Measurements from ENCODE around the gene UCN2.
A peak's percentile ranks its signal among the peaks of the same experiment; 100 is the strongest.

The UCN2 gene

GRCh38 chr3:48563382-48563918 lies at the start of gene UCN2:
TSS of gene UCN2 (minus strand) at chr3:48563781. CDS start at chr3:48563124, 657 bp downstream.
- no peak for DNase-seq

DNA sequence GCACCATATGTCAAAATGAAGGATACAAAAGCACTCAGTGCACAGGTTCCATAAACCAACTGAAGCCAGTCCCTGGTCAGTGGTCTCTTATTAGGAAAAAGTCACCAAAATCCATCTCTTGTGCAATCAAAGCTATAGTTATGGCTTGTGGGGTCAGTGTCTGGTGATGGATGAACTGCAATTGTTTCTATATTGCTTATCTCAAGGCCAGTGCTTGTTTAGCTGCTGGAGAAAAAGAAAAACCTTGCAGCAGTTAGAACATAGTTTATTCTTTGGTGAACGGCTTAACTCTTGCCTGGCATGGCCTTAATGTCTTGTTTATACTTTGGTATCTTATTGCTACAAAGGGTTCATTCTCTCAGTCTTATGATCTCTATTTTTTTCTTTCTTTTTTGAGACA lies 48.7 kb upstream of the UCN2 start:
- no peak for DNase-seq

DNA sequence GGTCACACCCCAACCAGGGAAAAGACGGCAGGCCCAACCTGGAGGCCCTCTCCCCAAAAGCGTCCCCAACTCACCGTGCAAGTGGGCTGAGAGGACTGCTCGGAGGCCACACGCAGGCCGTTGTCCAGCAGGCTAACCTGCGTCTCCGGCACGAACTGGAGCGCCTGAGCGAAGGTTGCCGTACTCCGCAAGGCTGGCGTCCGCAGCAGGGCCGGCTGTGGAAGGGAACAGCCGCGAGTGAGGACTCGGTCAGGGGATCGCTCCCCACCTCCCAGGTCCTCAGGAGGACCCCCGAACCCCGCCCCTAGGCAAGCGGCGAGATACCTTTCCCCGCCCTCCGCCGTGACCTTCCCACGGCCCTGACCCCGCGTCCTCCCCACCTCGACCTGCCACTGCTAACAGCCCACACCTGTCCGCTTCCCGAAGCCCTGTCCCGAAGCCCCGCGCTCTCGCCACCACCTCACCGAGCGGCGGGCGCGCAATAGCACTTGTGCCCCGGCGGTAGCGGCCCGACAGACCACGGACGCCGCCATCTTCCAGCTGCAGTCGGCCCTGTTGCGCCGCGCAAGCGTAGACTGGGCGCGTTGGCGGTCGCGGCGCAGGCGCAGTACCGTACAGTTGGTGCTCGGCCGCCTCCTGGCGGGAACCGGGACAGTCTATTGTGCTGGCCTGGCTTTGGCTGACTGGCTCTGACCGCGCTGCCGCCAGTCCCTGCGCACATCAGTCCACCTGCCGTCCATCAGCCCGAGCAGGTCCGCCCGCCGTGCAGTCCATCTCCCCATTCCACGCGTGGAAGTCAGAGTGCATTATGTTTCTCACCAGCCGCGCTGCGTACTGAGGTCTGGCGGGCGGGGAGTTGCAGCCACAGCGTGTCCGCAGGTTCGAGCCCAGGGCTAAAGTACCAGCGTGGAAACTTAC lies 45.8 kb upstream of the UCN2 start, which contains the start of gene UQCRC1:
Gene UQCRC1, minus strand, starts transcription at position 559 of the 918 bp plus-strand sequence. Its CDS starts 26 bp downstream, at position 533.
- peak; percentile 94 for DNase-seq

- DNase-seq, result no peak
Observed at GRCh38 chr3:48607519-48607918, 43.9 kb upstream of the UCN2 start.

- no peak for DNase-seq
Observed at GRCh38 chr3:48601622-48601994, 38.0 kb upstream of the UCN2 start.

DNA sequence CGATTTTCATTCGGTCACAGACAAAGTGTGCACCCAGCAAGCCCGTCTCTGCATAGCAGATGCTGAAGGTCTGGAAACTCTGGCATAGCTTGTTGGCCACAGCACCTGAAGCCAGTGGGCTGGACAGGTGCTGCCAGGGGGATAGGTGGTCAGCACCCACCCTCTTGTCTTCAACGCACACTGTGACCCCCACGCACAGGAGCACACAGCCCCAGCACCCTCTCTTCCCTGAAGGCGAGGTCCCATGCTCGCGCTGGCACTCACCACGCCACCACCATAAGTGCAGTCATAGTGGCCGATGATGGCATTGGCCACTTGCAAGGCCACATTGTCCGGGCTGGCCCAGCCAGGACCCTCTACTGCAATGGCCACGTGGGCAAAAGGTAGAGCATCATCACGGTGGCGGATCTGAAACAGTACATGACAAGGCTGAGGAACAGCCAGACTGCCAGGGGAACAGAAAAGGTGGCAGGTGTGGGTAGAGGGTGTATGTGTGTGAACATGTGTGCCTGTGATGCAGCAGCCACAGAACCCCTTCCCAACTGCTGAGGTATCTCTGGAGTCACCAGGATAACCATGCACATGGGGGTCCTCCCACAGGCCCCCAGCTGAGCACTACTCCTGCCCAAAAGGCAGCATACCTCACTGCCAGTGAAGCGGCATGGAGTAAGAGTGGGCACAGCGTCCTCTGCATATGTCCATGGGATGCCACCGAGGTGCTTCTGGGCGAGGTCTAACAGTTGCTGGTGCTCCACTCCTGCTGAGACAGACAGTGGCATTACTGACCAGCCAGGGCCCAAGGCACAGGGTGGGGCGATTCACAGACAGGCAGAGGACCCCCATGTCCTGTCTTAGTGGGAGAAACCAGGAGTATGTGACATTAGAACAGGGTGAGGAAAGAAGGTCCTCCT lies 37.4 kb upstream of the UCN2 start:
- no peak for DNase-seq

DNA sequence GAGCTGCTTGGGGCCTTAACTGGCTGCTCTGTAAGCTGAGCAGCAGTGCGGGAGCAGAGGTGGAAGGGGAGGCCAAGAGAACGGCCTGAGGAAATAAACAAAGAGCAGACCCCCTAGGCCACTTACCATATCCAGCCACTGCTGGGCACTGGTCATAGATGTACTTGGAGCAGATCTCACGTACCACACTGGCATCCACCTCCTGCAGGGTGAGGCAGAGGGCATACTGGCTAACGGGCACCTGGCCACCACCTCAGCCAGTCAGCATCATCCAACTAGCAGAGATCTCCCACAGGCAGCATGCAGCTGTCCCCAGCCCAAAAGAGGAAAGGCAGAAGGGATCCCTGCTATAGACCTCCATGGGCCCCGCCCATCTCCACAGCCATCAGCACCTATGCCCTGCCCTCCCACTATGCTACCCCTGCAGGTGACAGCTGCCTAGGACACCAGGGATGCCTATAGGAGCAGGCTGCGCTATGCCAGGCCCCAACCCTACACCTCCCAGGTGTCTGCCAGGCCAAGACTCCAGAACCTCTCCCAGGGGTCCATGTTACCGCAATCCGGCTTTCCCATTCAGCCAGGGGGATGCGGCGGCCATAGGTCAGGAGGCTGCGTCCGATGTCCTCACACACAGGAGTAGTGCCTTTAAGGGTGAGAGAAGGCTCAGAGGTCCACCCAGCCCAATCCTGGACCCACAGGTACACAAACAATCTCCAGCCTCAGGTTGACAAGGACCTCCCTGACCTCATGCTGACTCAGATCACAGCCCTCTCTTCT lies 36.1 kb upstream of the UCN2 start:
- no peak for DNase-seq

GRCh38 chr3:48599077-48599501 lies 35.5 kb upstream of the UCN2 start:
- no peak for DNase-seq

DNA sequence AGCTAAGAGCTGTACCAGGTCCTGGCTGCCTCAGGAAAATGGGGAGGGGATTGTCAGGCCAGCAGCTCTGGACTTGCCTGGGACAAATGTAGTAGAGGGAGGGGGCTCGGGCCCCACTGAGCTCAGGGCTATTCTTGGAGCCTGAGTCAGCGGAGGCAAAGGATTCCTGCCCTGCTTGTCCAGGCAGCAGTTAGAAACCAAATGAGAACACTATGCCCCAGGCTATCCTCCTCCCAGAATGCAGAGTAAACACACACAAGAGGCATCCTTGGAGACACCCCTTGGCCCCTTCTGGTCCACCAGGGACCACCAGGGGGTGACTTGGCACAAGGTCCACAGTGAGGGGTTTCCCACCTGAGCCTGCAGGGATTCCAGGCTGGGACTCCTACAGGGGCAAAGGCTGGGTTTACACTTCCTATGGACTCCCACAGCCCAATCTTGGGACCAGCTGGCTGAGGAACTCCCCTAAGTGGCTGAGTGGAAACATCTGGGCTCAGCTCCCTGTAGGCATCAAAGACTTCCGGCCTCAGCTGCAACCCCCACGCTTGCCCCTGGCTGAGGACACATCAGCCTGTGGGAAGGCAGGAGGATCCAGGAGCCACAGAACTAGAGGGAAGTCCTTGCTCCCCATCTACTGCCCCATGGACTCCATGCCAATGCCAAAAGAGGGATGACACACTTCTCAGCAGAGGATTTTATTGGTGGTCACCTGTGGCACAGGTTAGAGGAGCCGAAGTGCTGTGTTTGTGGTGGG lies 34.9 kb upstream of the UCN2 start:
- no peak for DNase-seq

GRCh38 chr3:48597408-48597800 lies 33.8 kb upstream of the UCN2 start:
- DNase-seq, result no peak

GRCh38 chr3:48596676-48597407 lies 33.3 kb upstream of the UCN2 start:
- DNase-seq, result no peak

- DNase-seq, result no peak
Observed at GRCh38 chr3:48596157-48596556, 32.6 kb upstream of the UCN2 start.

- DNase-seq, result no peak
Observed at GRCh38 chr3:48595526-48596121, 32.0 kb upstream of the UCN2 start.

GRCh38 chr3:48595075-48595525 lies 31.5 kb upstream of the UCN2 start, which contains the start of gene COL7A1:
TSS of gene COL7A1 (minus strand) at chr3:48595329. CDS start at chr3:48595159, 170 bp downstream.
- no peak for DNase-seq

DNA sequence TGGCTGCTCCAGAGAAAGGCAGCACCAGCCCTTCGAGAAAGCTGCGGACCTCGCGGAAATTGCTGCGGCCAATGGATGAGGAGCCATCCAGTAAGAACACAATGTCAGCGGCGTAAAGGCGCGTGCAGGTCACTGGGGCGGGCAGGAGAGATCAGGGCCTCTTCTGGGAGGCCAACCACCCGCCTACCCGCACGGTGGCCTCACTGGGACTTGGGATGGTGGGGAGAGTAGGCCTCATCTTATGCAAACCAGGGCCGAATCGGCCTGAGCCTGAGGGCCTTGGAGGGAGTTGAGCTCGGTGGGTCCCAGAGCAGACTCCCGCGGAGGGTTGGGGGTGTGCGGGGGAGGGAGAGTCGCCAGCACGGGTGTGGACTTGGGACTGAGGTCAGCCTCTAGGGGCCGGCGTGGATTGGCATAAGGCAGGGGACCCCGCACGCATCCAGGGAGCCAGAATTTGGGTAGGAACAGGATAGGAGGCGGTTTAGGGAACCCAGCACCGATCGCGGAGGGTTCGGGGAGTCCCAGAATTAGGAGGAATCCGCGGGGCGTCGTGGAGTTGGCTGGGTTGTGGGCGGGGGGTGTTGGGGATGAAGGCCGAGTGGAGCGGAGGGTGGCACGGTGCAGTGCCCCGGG lies 31.0 kb upstream of the UCN2 start:
- DNase-seq, result no peak

DNA sequence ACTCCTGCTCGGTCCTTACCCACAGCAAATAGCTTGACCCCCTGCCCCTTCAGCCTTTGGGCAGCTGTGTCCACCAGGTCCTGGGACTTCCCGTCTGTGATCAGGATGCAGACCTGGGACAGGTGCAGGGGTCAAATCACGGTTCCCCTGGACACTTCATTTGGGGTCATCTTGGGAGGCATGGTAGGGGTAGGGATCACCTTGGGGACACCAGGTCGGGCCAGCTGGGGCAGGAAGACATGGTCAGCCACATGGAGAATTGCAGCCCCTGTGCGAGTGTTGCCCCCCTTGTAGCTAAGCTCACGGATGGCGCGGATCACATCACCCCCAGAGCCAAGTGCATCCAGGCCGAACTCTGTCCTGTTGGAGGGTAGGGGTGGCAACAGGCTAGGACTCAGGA lies 29.8 kb upstream of the UCN2 start:
- no peak for DNase-seq

DNA sequence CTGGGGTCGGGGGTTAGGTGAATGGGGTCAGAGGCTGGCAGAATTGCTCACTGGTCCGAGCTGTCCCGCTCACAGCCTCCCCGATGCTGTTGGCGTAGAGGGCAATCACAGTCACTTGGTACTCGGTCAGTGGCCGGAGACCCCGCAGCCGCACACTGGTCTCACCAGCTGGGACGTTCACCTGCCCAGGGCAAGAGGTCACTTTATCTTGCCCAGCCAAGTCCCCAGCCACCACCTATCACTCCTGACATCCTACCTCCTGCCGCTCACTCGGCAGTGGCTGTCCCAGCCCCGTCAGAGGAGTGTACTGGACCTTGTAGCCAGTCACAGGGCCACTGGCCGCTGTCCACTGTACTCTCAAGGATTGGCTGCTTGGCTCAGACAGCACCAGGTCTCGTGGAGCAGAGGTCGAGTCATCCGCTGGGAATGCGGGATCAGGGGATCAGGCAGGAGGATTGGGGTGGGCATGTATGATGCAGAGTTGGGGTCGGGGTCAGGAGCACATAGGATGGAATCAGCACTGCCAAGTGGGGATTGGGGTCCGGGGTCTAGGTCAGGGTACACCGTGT lies 29.0 kb upstream of the UCN2 start:
- DNase-seq, result no peak

DNA sequence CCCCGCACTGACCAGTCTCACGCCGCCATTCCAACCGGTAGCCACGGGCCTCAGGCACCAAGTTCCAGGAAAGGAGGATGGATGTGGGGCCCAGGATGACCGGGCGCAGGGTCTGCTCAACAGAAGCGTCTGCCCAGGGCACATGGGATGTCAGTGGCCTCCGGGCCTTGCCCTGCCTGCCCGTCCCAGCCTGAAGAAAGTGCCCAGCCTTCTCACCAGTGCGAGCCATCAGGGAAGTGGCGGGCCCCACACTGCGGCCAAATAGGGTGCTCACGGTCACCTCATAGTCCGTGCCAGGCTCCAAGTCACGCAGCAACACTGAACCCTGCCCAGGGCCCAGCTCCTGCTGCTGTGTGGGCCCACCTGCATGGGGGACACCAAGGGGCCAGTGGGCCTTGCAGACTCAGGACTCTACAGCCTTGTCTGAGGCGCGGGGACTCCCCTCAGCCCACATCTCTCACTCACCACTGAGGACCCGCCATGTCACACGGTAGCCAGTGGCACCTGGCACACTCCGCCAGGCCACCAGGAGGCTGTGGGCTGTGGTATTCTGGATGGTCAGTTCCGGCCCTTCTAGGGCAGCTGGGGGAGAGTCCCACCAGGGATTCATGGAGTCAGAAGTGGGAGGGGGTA lies 28.4 kb upstream of the UCN2 start:
- DNase-seq, result no peak

DNA sequence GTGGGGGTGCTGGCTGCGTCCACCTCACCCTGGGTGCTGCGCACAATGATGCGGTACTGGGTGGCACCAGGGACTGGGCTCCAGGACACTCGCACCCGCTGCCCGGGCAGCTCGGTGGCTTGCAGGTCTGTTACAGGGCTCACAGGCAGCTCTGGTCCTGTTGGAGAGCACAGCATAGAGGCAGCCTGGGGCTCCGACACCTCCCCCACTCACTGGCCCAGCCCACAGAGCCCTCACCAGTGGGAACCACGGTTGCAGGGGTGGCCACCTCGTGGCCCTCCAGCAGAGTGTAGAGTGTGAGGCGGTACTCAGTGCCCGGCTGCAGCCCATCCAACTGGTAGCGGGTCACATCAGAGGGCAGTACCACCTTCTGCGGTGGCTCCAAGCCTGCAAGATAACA lies 27.9 kb upstream of the UCN2 start:
- DNase-seq, result no peak

Measured in CD4-positive, alpha-beta T cell treated with Interleukin-10 for 1 hour (primary cell).